Transverse colon (tissue), 4 donors: Measurements from ENCODE around the gene POU2F3.

Experiments used
- EP300 ChIP-seq: sonication (generic); formaldehyde crosslinking; IDR thresholded peaks from one replicate; pipeline ENCODE4 v1.6.1; 2017; ENCODE audit warnings: antibody characterized with exemption, low read depth
- POLR2A ChIP-seq: fragments of 450-650 bp; IDR thresholded peaks from one replicate; pipeline ENCODE4 v1.6.1; 2016; ENCODE audit warnings: antibody characterized with exemption, mild to moderate bottlenecking, moderate library complexity
- POLR2AphosphoS5 ChIP-seq, 3 donors: sonication (generic); formaldehyde crosslinking; IDR thresholded peaks; one replicate each; pipeline ENCODE4 v1.6.1; 2016; ENCODE audit warnings: antibody characterized with exemption in 3 of 3
- TF ChIP-seq, protein P1 (sequence below), 5 experiments: fragments of 200-600 bp in 3 of 5; fragments of 450-650 bp in 2 of 5; sonication (generic) in 3 of 5; IDR thresholded peaks; 1 replicate in 2 of 5; 2 replicates in 3 of 5; pipeline ENCODE4 v1.5.1; 2016 to 2017; ENCODE audit warnings: antibody characterized with exemption in 5 of 5, inconsistent platforms in 3 of 5, mild to moderate bottlenecking in 2 of 5, moderate library complexity in 1 of 5

DNA sequence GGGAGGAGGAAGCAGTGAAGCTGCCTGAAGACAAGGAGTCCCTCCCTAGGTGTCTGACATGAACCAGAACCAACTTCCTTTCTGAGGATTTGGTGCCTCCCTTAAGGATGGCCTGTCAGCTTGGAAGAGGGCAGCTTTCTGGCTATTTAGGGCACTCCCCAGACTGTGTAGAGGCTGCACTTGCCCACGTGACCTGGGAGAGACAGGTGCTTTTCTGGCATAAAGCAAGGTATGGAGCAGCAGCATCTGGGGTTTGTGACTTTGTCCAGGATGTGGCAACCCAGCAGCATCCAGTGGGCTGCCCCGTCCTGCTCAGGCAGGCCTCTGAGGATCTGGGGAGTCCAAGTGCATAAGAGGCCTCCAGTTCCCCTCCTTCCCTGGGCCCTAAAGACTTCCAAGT lies 43.2 kb downstream of the POU2F3 start:
- TF ChIP-seq, protein P1, sequence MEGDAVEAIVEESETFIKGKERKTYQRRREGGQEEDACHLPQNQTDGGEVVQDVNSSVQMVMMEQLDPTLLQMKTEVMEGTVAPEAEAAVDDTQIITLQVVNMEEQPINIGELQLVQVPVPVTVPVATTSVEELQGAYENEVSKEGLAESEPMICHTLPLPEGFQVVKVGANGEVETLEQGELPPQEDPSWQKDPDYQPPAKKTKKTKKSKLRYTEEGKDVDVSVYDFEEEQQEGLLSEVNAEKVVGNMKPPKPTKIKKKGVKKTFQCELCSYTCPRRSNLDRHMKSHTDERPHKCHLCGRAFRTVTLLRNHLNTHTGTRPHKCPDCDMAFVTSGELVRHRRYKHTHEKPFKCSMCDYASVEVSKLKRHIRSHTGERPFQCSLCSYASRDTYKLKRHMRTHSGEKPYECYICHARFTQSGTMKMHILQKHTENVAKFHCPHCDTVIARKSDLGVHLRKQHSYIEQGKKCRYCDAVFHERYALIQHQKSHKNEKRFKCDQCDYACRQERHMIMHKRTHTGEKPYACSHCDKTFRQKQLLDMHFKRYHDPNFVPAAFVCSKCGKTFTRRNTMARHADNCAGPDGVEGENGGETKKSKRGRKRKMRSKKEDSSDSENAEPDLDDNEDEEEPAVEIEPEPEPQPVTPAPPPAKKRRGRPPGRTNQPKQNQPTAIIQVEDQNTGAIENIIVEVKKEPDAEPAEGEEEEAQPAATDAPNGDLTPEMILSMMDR (IDR thresholded peaks at IDR 0.05): no peak
- TF ChIP-seq POLR2A (no peak), POLR2AphosphoS5 (IDR thresholded peaks at IDR 0.05) (no peak), EP300 (no peak)
